ENCODE results near the gene EFTUD2. TPM values are rescaled to one million over a fixed set of nuclear protein-coding genes. Genes with fewer than 3 reads are reported as not detected.

Gene EFTUD2
- total and polyA plus RNA-seq, 2 of the 8 experiments (the other 6 are each of a cell fraction or from before 2014, with no cell fraction given) = 118 to 195 TPM

DNA sequence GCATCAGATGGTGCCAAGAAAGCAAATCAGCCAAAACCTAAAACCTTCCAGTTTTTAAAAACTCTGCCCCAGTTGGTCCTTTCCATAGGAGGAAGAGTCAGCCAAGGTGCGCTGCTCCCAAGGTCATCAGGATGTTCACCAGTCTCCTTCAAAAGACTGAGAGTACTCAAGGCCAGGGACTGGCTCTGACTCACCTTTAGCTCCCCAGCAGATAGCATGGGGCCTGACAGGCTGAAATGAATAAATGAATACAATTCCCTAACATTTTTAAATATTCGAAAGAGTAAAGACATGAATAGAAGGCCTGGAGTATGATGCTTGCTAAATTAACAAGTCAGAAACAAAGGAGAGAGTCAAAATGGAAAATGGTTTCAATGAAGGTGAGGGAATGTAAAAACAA lies 19.2 kb downstream of the EFTUD2 start (continued):
- TF ChIP-seq POU5F1 (IDR thresholded peaks at IDR 0.05; ENCODE audit: low read depth, low read length) (no peak), GTF2F1 (IDR thresholded peaks at IDR 0.05; ENCODE audit: borderline replicate concordance, low read depth, low read length) (no peak), CTCF (IDR thresholded peaks at IDR 0.05; ENCODE audit: control extremely low read depth in 1 of 3, insufficient read depth in 1 of 3, low read depth in 1 of 3, low read length in 3 of 3) (no peak), SUZ12 (IDR thresholded peaks at IDR 0.05; ENCODE audit: low read length) (no peak)
